GM12875 (cell line): ENCODE measurements around the gene FN3K.

ENCODE experiments used
- H3K4me3 ChIP-seq: one replicate; pipeline ENCODE4 v1.5.1; 2011; ENCODE audit warnings: low read depth, low read length, control low read depth
- CTCF ChIP-seq: IDR thresholded peaks from 2 replicates; pipeline ENCODE4 v1.5.1; 2011; ENCODE audit warnings: low read depth, mild to moderate bottlenecking, control low read depth, inconsistent platforms, low read length, moderate library complexity, borderline replicate concordance; ENCODE audit not compliant: insufficient read depth

The FN3K gene

GRCh38 chr17:82729479-82730260, 5.7 kb upstream of the FN3K start:
- TF ChIP-seq CTCF = no peak
- no peak overlapping the region for H3K4me3 ChIP-seq

GRCh38 chr17:82732118-82732743, 3.2 kb upstream of the FN3K start:
- no peak overlapping the region for H3K4me3 ChIP-seq
- no peak for TF ChIP-seq CTCF

- H3K4me3 ChIP-seq = no peak overlapping the region
- TF ChIP-seq CTCF = no peak
Measured at GRCh38 chr17:82736511-82737185, 1.2 kb downstream of the FN3K start.

- TF ChIP-seq CTCF = no peak
- no peak overlapping the region for H3K4me3 ChIP-seq
Measured at GRCh38 chr17:82737967-82738877, 2.8 kb downstream of the FN3K start.

GRCh38 chr17:82740906-82741759, 5.7 kb downstream of the FN3K start:
- no peak overlapping the region for H3K4me3 ChIP-seq

More at GRCh38 chr17:82740906-82741759, 5.7 kb downstream of the FN3K start:
- no peak for TF ChIP-seq CTCF
